ENCODE measurements around the gene DNAJB14. TPM values are rescaled to one million over a fixed set of nuclear protein-coding genes. Genes with fewer than 3 reads are reported as not detected.

Gene DNAJB14
- total RNA-seq, 6 experiments from 2014 or later, result 54.1 to 72.8 (median 57.8) TPM

GRCh38 chr4:99938243-99938753 is 8.1 kb downstream of the DNAJB14 start:
- Mint-ChIP-seq H3K9me3 (peaks cover 28% of the 10 kb centered on the region), H3K4me3 (no peak overlapping the region), H3K4me1 (ENCODE audit: low read depth) (peaks cover 13% of the 10 kb centered on the region), H3K36me3 (ENCODE audit: low read depth) (peaks cover 53% of the 10 kb centered on the region), H3K27ac (no peak overlapping the region), H3K27me3 (ENCODE audit: insufficient read depth) (no peaks in the 10 kb centered on the region)
- no peak for DNase-seq
- no peak for TF ChIP-seq CTCF (IDR thresholded peaks at IDR 0.05)

- Mint-ChIP-seq H3K27ac (no peak overlapping the region), H3K9me3 (peaks cover 28% of the 10 kb centered on the region), H3K36me3 (ENCODE audit: low read depth) (peaks cover 62% of the 10 kb centered on the region), H3K4me3 (no peak overlapping the region), H3K4me1 (ENCODE audit: low read depth) (peaks cover 25% of the 10 kb centered on the region), H3K27me3 (ENCODE audit: insufficient read depth) (no peaks in the 10 kb centered on the region)
- no peak for TF ChIP-seq CTCF (IDR thresholded peaks at IDR 0.05)
- no peak for DNase-seq
These were observed 11.5 kb downstream of the DNAJB14 start for GRCh38 chr4:99934891-99935290.

GRCh38 chr4:99927566-99927965 is 18.9 kb downstream of the DNAJB14 start:
- peaks cover 2% of the 10 kb centered on the region; the same call in 1 of the 2 replicates for H3K27me3 Mint-ChIP-seq (ENCODE audit: insufficient read depth)
- TF ChIP-seq CTCF (IDR thresholded peaks at IDR 0.05), result no peak
- DNase-seq, result no peak
- H3K27ac Mint-ChIP-seq, result no peak overlapping the region
- peaks cover 14% of the 10 kb centered on the region for H3K4me1 Mint-ChIP-seq (ENCODE audit: low read depth)
- no peak overlapping the region for H3K4me3 Mint-ChIP-seq
- peaks cover 21% of the 10 kb centered on the region for H3K36me3 Mint-ChIP-seq (ENCODE audit: low read depth)
- H3K9me3 Mint-ChIP-seq, result no peaks in the 10 kb centered on the region

GRCh38 chr4:99921174-99921573 is 25.2 kb downstream of the DNAJB14 start:
- no peaks in the 10 kb centered on the region; the same call in 1 of the 2 replicates for H3K4me1 Mint-ChIP-seq (ENCODE audit: low read depth)

GRCh38 chr4:99918656-99919055 is 27.8 kb downstream of the DNAJB14 start:
- H3K9me3 Mint-ChIP-seq, result no peaks in the 10 kb centered on the region
- peaks cover 8% of the 10 kb centered on the region for H3K4me1 Mint-ChIP-seq (ENCODE audit: low read depth)
- peaks cover 41% of the 10 kb centered on the region for H3K36me3 Mint-ChIP-seq (ENCODE audit: low read depth)
- H3K27ac Mint-ChIP-seq, result no peak overlapping the region
- TF ChIP-seq CTCF (IDR thresholded peaks at IDR 0.05), result no peak
- H3K27me3 Mint-ChIP-seq (ENCODE audit: insufficient read depth), result no peaks in the 10 kb centered on the region; the same call in 1 of the 2 replicates
- DNase-seq, result no peak
- H3K4me3 Mint-ChIP-seq, result no peak overlapping the region

More at GRCh38 chr4:99921174-99921573, 25.2 kb downstream of the DNAJB14 start:
- DNase-seq, result no peak
- no peak for TF ChIP-seq CTCF (IDR thresholded peaks at IDR 0.05)
- Mint-ChIP-seq H3K27ac (no peak overlapping the region), H3K27me3 (ENCODE audit: insufficient read depth) (no peaks in the 10 kb centered on the region), H3K36me3 (ENCODE audit: low read depth) (peaks cover 26% of the 10 kb centered on the region), H3K4me3 (no peak overlapping the region), H3K9me3 (no peaks in the 10 kb centered on the region)

Data from HFFc6 (cell line).